Measurements from ENCODE around the gene RNF141. TPM values are rescaled to one million over a fixed set of nuclear protein-coding genes. Genes with fewer than 3 reads are reported as not detected.

RNF141 gene
- total RNA-seq, 1 donor from 2014 or later = 30.0 TPM

- TF ChIP-seq CTCF (IDR thresholded peaks at IDR 0.05) = no peak
- Mint-ChIP-seq H3K4me1 (ENCODE audit: unreplicated experiment) (peaks cover 44% of the 10 kb centered on the region), H3K27ac (ENCODE audit: unreplicated experiment) (peak overlapping the region; percentile 81), H3K9me3 (ENCODE audit: unreplicated experiment) (no peaks in the 10 kb centered on the region), H3K4me3 (ENCODE audit: unreplicated experiment) (no peak overlapping the region), H3K36me3 (ENCODE audit: unreplicated experiment) (peaks cover 12% of the 10 kb centered on the region), H3K27me3 (ENCODE audit: unreplicated experiment) (no peaks in the 10 kb centered on the region)
- no peak for DNase-seq (ENCODE audit: extremely low spot score, unreplicated experiment)
Measured at GRCh38 chr11:10584071-10584501, 43.1 kb upstream of the RNF141 start.

- Mint-ChIP-seq H3K4me3 (ENCODE audit: unreplicated experiment) (no peak overlapping the region), H3K27me3 (ENCODE audit: unreplicated experiment) (no peaks in the 10 kb centered on the region), H3K27ac (ENCODE audit: unreplicated experiment) (no peak overlapping the region), H3K4me1 (ENCODE audit: unreplicated experiment) (peaks cover 29% of the 10 kb centered on the region), H3K36me3 (ENCODE audit: unreplicated experiment) (peaks cover 26% of the 10 kb centered on the region), H3K9me3 (ENCODE audit: unreplicated experiment) (no peaks in the 10 kb centered on the region)
- no peak for TF ChIP-seq CTCF (IDR thresholded peaks at IDR 0.05)
- DNase-seq (ENCODE audit: extremely low spot score, unreplicated experiment) = no peak
Measured at GRCh38 chr11:10581481-10582019, 40.6 kb upstream of the RNF141 start.

- Mint-ChIP-seq H3K27me3 (ENCODE audit: unreplicated experiment) (no peaks in the 10 kb centered on the region), H3K4me1 (ENCODE audit: unreplicated experiment) (peaks cover 22% of the 10 kb centered on the region), H3K36me3 (ENCODE audit: unreplicated experiment) (peaks cover 33% of the 10 kb centered on the region), H3K4me3 (ENCODE audit: unreplicated experiment) (no peak overlapping the region), H3K9me3 (ENCODE audit: unreplicated experiment) (no peaks in the 10 kb centered on the region), H3K27ac (ENCODE audit: unreplicated experiment) (no peak overlapping the region)
- TF ChIP-seq CTCF (IDR thresholded peaks at IDR 0.05) = no peak
- no peak for DNase-seq (ENCODE audit: extremely low spot score, unreplicated experiment)
Measured at GRCh38 chr11:10580623-10581022, 39.6 kb upstream of the RNF141 start.

- Mint-ChIP-seq H3K27ac (ENCODE audit: unreplicated experiment) (no peak overlapping the region), H3K9me3 (ENCODE audit: unreplicated experiment) (no peaks in the 10 kb centered on the region), H3K4me1 (ENCODE audit: unreplicated experiment) (peaks cover 20% of the 10 kb centered on the region), H3K27me3 (ENCODE audit: unreplicated experiment) (no peaks in the 10 kb centered on the region), H3K4me3 (ENCODE audit: unreplicated experiment) (no peak overlapping the region), H3K36me3 (ENCODE audit: unreplicated experiment) (peaks cover 37% of the 10 kb centered on the region)
- DNase-seq (ENCODE audit: extremely low spot score, unreplicated experiment) = no peak
- TF ChIP-seq CTCF (IDR thresholded peaks at IDR 0.05) = no peak
Measured at GRCh38 chr11:10579700-10580099, 38.7 kb upstream of the RNF141 start.

- no peak for DNase-seq (ENCODE audit: extremely low spot score, unreplicated experiment)
- Mint-ChIP-seq H3K36me3 (ENCODE audit: unreplicated experiment) (peaks cover 38% of the 10 kb centered on the region), H3K27me3 (ENCODE audit: unreplicated experiment) (no peaks in the 10 kb centered on the region), H3K9me3 (ENCODE audit: unreplicated experiment) (no peaks in the 10 kb centered on the region), H3K4me3 (ENCODE audit: unreplicated experiment) (no peak overlapping the region), H3K27ac (ENCODE audit: unreplicated experiment) (no peak overlapping the region), H3K4me1 (ENCODE audit: unreplicated experiment) (no peaks in the 10 kb centered on the region)
- TF ChIP-seq CTCF (IDR thresholded peaks at IDR 0.05) = no peak
Measured at GRCh38 chr11:10576035-10576398, 35.0 kb upstream of the RNF141 start.
